GM23248 (cell line): ENCODE results near the gene ZNF200.

Source experiments
- EZH2 ChIP-seq: fragments of 200-600 bp; sonication (generic); IDR thresholded peaks from 2 replicates; pipeline ENCODE4 v1.6.1; 2018; ENCODE audit warnings: antibody characterized with exemption, mild to moderate bottlenecking; ENCODE audit not compliant: insufficient read depth, poor library complexity, severe bottlenecking
- EZH2phosphoT487 ChIP-seq: fragments of 200-600 bp; sonication (generic); IDR thresholded peaks from 2 replicates; pipeline ENCODE4 v1.6.1; 2018; ENCODE audit warnings: antibody characterized with exemption, moderate library complexity, mild to moderate bottlenecking, low read depth; ENCODE audit not compliant: insufficient read depth

GRCh38 chr16:3175157-3176093 is 59.5 kb downstream of the ZNF200 start:
- TF ChIP-seq EZH2 (peak; percentile 43), EZH2phosphoT487 (no peak)
